Activated T-helper 1 cell treated with anti-CD3 and anti-CD28 coated beads, Interleukin-12 subunit alpha, Interleukin-12 subunit beta, Interleukin-2, Interleukin-4 antibody, amounts not matched to agents 30 ng/mL and 10 ng/mL and 1 ng/mL, durations not matched to agents 14 hours and 24 hours and 36 hours (primary cell): Measurements from ENCODE around the gene HNF1B. TPM values are rescaled to one million over a fixed set of nuclear protein-coding genes. Genes with fewer than 3 reads are reported as not detected.

Experiments used
- DNase-seq: peaks from one replicate; pipeline ENCODE4 v3.0.0; 2021; ENCODE audit warnings: low spot score
- H3K27ac Mint-ChIP-seq: one replicate; pipeline ENCODE4 v1.8.0; 2021; ENCODE audit warnings: mild to moderate bottlenecking, mixed read lengths
- H3K27me3 Mint-ChIP-seq: one replicate; pipeline ENCODE4 v1.8.0; 2022; ENCODE audit warnings: mild to moderate bottlenecking, moderate library complexity, mixed read lengths; ENCODE audit not compliant: insufficient read depth
- H3K36me3 Mint-ChIP-seq: one replicate; pipeline ENCODE4 v1.8.0; 2021; ENCODE audit warnings: low read depth, mixed read lengths
- H3K4me1 Mint-ChIP-seq: one replicate; pipeline ENCODE4 v1.8.0; 2021; ENCODE audit warnings: low read depth, mixed read lengths
- H3K4me3 Mint-ChIP-seq: one replicate; pipeline ENCODE4 v1.8.0; 2021; ENCODE audit warnings: mild to moderate bottlenecking, moderate library complexity, mixed read lengths
- H3K9me3 Mint-ChIP-seq: one replicate; pipeline ENCODE4 v1.8.0; 2021; ENCODE audit warnings: mixed read lengths
- intact Hi-C: fragments of 100-400 bp; cut with micrococcal nuclease; formaldehyde crosslinking; loops from one replicate; pipeline ENCODE4 v1.15.1; 2024
- total RNA-seq: library from RNA; stranded (reverse); gene quantifications from 2 replicates; pipeline ENCODE4 v1.2.3, GENCODE V29; 2022

The HNF1B gene
- total RNA-seq, 1 donor from 2014 or later, result 3.6 TPM

DNA sequence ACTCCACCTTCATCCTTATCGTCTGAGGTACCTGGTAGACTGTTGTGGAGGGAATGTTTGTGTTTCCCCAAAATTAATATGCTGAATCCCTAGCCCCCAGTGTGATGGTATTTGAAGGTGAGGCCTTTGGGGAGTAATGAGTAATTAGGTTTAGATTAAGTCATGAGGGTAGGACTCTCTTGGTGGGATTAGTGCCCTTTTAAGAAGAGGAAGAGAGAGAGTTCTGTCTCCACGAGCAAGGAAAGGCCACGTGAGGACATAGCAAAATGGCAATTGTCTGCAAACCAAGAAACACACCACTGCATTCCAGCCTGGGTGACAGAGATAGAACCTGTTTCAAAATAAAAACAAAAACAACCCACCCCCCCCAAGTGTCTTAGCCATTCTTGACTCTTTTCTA, 80.6 kb downstream of the HNF1B start:
- intact Hi-C loops, result no loop called here
- Mint-ChIP-seq H3K9me3 (no peaks in the 10 kb centered on the region), H3K27ac (no peak overlapping the region), H3K4me3 (no peak overlapping the region), H3K4me1 (no peaks in the 10 kb centered on the region), H3K27me3 (peaks cover 24% of the 10 kb centered on the region), H3K36me3 (no peaks in the 10 kb centered on the region)
- DNase-seq, result no peak

DNA sequence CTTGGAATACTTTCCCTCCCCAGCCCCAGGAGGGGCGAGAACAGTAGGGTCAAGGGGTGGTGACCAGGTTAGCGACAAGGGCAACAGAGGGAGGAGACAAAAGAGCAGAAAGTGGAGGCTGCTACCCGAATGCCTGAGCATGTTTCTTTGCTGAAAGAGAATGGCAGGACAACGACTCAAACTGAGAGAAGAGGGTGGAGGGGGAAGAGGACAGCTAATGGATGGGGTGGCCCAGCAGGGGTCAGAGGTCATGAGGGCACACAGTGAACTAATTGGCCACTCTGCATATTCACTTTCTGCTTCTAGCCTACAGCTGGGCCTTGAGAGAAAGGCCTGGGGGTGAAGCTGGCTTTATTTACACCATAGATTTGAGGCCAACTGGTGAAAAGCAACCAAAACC, 82.5 kb downstream of the HNF1B start:
- no peak overlapping the region for H3K27ac Mint-ChIP-seq
- no peak for DNase-seq
- intact Hi-C loops, result no loop called here
- H3K4me3 Mint-ChIP-seq, result no peak overlapping the region
- H3K9me3 Mint-ChIP-seq, result no peaks in the 10 kb centered on the region
- H3K4me1 Mint-ChIP-seq, result no peaks in the 10 kb centered on the region
- no peaks in the 10 kb centered on the region for H3K36me3 Mint-ChIP-seq
- H3K27me3 Mint-ChIP-seq, result peaks cover 28% of the 10 kb centered on the region

DNA sequence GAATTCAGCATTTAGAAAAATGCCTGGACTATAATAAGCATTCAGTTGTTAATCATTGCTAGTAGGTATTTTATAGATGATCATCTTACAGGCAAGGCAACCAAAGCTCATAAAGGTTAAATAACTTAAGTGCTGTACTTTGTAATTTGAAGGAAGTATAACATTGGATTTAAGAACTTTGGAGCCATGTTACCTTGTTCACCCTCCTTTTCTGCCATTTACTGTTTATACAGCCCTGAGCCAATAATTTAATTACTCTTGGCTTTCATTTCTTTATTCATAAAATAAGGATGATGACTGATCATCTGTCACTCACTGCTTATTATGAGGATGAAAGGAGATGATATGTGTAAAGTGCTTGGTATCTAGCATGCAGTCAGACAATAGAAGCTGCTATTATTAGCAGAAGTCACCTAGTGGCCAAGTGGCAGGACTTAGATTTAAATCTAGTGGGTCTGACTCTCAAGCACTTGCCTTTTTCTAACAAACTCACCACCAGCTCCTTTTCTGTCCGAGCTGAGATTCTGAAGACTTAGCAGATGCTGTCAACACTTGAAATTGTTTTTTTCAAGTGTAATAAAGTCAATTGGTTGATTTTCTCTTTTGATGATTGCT, 83.4 kb downstream of the HNF1B start:
- Mint-ChIP-seq H3K27me3 (peaks cover 28% of the 10 kb centered on the region), H3K36me3 (no peaks in the 10 kb centered on the region), H3K27ac (no peak overlapping the region), H3K4me1 (no peaks in the 10 kb centered on the region), H3K9me3 (no peaks in the 10 kb centered on the region), H3K4me3 (no peak overlapping the region)
- no peak for DNase-seq
- intact Hi-C loops, result no loop called here

DNA sequence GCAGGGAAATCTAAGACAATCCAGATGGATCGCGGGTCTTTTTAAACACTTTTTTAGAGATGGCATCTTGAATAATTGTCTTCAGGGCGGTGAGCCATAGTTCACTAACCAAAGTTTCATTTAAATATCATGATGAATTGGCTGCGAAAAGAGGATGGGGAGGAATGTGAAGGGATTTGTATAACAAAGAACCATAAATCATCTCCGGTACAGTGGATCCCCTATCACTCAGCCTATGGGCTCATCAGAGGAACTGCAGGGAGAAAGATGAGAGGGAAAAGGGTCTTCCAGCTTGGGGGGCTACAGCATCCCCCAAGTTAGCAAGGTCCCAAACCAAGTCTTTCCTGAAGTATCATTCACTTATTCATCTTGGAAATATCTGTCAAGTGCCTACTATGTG, 84.9 kb downstream of the HNF1B start:
- Mint-ChIP-seq H3K36me3 (no peaks in the 10 kb centered on the region), H3K27me3 (peaks cover 29% of the 10 kb centered on the region), H3K9me3 (no peaks in the 10 kb centered on the region), H3K4me1 (no peaks in the 10 kb centered on the region), H3K27ac (no peak overlapping the region), H3K4me3 (no peak overlapping the region)
- intact Hi-C loops, result no loop called here
- DNase-seq, result no peak

DNA sequence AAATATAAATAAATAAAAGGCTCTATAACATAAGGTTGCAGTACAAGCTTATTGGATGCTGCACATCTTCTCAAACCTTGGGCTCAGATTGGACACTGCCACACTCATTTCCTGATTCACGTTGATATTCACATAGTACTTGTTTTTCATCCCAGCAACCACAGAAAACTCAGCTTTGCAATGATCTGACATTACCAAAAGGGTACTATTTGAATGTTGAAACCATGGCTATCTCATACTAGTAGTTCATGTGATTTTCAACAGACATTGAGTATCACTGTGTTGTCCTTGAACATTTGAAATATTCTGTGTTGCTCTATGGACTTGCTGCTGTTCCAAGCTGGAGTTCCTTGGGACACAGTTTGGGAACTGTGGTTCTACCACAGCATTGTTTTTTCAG, 87.7 kb downstream of the HNF1B start:
- peaks cover 6% of the 10 kb centered on the region for H3K4me1 Mint-ChIP-seq
- no peaks in the 10 kb centered on the region for H3K36me3 Mint-ChIP-seq
- no peak for DNase-seq
- H3K4me3 Mint-ChIP-seq, result no peak overlapping the region
- peaks cover 39% of the 10 kb centered on the region for H3K27me3 Mint-ChIP-seq
- intact Hi-C loops, result no loop called here
- no peaks in the 10 kb centered on the region for H3K9me3 Mint-ChIP-seq
- no peak overlapping the region for H3K27ac Mint-ChIP-seq

DNA sequence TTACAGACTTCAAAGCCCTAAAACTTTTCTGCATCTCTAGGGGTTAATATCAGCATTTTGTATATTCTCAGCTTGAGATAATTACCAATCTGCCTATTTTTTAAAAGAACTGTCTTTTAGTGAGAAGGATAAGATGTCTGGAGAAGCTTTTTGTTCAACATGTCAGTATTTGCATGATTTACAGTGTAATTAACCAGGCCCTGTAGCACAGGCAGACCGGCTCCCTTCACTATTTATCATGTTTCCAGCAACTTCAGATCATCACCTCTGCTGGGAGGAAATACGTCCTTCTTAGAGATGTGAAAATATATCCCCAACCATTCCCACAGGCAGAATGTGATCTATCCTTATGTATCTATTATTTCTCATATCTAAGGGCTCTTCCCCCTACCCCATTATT, 93.0 kb downstream of the HNF1B start:
- Mint-ChIP-seq H3K27ac (no peak overlapping the region), H3K27me3 (peaks cover 56% of the 10 kb centered on the region), H3K36me3 (no peaks in the 10 kb centered on the region), H3K4me1 (peaks cover 18% of the 10 kb centered on the region), H3K4me3 (no peak overlapping the region), H3K9me3 (no peaks in the 10 kb centered on the region)
- DNase-seq, result no peak
- intact Hi-C loops, result loop anchor here (2.0 kb wide), 1 partner anchor 139 kb away; no protein-coding TSS in a partner anchor

DNA sequence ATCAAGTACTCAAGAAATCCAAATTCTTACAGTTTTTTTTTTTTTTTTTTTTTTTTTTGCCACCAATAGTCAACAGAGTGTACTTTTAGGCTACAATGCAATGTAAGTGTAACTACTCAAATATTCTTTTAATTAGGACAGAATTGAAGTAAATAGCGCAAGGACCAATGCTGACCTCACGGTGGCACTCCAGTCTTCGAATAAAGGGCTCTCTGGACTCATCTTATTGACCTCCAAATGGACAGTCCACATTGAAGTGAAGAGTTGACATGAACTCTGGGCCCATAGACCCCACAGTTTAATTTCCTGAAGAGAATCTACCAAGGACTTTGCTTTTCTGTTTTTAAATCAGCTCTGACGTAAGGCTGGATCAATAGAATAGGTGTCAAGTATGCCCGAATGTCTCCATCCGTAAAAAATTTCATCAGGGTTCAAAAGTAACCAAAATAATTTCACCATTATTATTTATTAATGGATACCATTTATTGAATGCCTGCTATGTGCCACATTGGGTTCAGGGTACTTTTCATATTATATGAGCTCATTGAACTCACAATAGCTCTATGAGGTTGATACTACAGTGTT, 94.3 kb downstream of the HNF1B start:
- H3K27me3 Mint-ChIP-seq, result peaks cover 67% of the 10 kb centered on the region
- H3K36me3 Mint-ChIP-seq, result no peaks in the 10 kb centered on the region
- intact Hi-C loops, result loop anchor here (2.0 kb wide), 1 partner anchor 140 kb away; no protein-coding TSS in a partner anchor
- H3K4me1 Mint-ChIP-seq, result peaks cover 18% of the 10 kb centered on the region
- no peak overlapping the region for H3K4me3 Mint-ChIP-seq
- H3K27ac Mint-ChIP-seq, result no peak overlapping the region
- DNase-seq, result no peak
- H3K9me3 Mint-ChIP-seq, result no peaks in the 10 kb centered on the region

DNA sequence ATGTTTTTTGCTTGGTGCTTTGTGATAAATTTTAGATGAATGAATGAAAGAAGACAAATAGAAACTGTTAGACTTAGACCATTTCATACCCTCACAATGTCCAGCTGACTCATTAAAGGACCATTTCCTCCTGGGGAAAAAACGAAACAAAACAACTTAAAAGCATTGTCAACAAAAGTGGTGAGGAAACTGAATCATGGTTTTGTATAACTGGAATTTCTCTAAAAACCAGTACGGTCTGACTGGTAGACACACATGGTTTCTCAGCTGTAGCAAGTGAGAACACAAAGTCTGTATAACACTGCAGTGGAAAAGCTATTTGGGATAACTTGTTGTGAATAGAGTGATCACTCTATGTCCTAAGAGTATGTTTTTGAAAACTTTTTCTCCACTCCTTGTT, 96.3 kb downstream of the HNF1B start:
- no peak for DNase-seq
- H3K4me3 Mint-ChIP-seq, result no peak overlapping the region
- intact Hi-C loops, result no loop called here
- no peaks in the 10 kb centered on the region for H3K36me3 Mint-ChIP-seq
- peaks cover 67% of the 10 kb centered on the region for H3K27me3 Mint-ChIP-seq
- H3K27ac Mint-ChIP-seq, result no peak overlapping the region
- peaks cover 25% of the 10 kb centered on the region for H3K4me1 Mint-ChIP-seq
- no peaks in the 10 kb centered on the region for H3K9me3 Mint-ChIP-seq

DNA sequence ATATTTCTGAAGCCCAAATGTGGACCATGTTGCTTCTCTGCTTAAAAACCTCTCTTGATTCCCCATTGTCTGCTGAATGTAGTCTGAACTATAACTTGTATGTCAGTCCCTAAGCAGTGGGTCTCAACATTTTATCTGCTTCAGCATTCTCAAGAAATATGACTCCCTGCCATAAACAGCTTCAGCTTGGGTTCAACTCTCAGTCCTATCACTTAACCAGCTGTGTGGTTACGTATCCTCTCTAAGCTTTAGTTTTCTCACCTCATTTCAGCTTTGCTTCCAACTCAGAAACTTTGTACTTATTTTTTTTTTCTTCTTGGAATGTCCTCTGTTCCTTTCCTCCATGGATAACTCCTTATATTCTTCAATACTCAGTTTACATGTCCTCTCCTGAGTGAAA, 97.0 kb downstream of the HNF1B start:
- H3K27ac Mint-ChIP-seq, result no peak overlapping the region
- H3K36me3 Mint-ChIP-seq, result peaks cover under 1% of the 10 kb centered on the region
- H3K4me1 Mint-ChIP-seq, result peaks cover 23% of the 10 kb centered on the region
- H3K4me3 Mint-ChIP-seq, result no peak overlapping the region
- H3K27me3 Mint-ChIP-seq, result peaks cover 64% of the 10 kb centered on the region
- no peak for DNase-seq
- intact Hi-C loops, result no loop called here
- H3K9me3 Mint-ChIP-seq, result no peaks in the 10 kb centered on the region

DNA sequence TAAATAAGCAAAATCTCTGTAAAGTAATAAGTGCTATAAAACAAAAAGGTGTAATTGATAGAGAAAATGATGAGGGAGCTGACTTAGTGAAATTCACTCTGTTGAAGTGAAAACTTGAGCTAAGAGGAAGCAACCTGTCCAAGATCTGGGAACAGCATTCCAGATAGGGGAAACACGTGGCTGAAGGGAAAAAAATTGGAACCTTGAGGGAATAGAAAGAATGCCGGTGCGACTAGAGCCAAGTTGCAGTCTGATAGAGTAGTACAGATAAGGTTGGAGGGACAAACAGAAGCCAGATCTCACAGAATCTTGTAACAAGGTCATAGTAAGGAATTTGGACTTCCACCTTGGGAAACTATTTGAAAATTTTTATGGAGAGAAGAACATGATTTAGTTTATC, 101.0 kb downstream of the HNF1B start:
- no peak for DNase-seq
- Mint-ChIP-seq H3K27ac (no peak overlapping the region), H3K4me3 (peak overlapping the region; percentile 96), H3K36me3 (peaks cover 22% of the 10 kb centered on the region), H3K4me1 (peaks cover 39% of the 10 kb centered on the region), H3K27me3 (peaks cover 41% of the 10 kb centered on the region), H3K9me3 (no peaks in the 10 kb centered on the region)
- intact Hi-C loops, result loop anchor here (1.0 to 5.0 kb wide), 4 partner anchors 36 to 172 kb away; no protein-coding TSS in a partner anchor

DNA sequence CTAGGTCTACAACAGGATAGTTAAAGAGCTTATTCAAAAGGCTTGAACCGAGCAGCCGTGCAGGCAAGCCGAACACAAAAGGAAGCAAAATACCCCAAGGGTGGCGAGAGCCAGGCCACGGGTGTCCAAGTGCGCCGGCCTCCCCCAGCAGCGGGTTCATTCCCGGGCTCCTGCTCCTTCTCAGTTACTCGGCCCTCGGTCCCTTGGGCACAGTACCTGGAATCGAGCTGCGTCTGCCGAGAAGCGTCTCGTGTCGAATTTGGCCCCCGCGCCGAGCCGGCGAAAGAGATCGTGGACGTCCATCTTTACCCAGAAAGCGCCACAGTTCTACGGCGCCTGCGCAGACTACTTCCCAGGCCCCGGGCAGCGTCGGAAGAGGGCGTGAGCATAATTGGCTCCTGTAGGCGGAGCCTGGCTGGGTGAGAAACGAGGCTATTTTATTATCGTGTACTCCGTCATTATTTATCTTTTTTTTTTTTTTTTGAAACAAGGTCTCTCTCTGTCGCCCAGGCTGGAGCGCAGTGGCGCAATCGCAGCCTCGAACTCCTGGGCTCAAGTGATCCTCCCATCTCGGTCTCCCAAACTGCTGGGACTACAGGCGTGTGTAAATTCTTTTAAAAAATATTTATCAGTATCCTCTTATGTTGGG, 101.6 kb downstream of the HNF1B start, which contains the start of gene DDX52:
Gene DDX52, minus strand, starts transcription at position 329 of the 649 bp plus-strand sequence. Its CDS starts 26 bp downstream, at position 303.
- peak within 1 kb of the TSS; percentile 81 for H3K27ac Mint-ChIP-seq
- intact Hi-C loops, result loop anchor here (1.0 to 5.0 kb wide), 4 partner anchors 35 to 173 kb away; no protein-coding TSS in a partner anchor
- H3K36me3 Mint-ChIP-seq, result peaks cover 25% of the 10 kb centered on the region
- H3K4me3 Mint-ChIP-seq, result peak within 1 kb of the TSS; percentile 96
- DNase-seq, result peak; percentile 83
- peaks cover 33% of the 10 kb centered on the region for H3K4me1 Mint-ChIP-seq
- H3K9me3 Mint-ChIP-seq, result no peaks in the 10 kb centered on the region
- peaks cover 36% of the 10 kb centered on the region for H3K27me3 Mint-ChIP-seq

DNA sequence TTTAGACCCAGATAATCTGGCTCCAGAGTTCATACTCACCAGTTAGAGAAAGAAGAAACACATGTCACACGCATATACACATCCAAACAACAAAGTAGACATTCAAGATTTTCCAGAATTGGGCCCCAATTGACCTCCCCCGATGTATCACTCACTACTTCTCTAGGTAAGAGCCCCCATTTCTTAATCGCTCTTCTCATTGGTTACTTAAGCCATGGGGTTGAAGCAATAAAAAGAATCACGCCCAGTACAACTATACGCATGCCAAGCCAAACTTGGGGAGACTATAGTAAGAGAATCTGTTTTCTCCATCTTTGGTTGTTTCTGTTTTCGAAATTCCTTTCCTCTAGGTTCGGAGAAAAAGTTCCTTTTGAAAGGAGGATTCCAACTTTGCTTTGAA, 102.2 kb downstream of the HNF1B start:
- no peak for DNase-seq
- H3K4me3 Mint-ChIP-seq, result peak overlapping the region; percentile 96
- H3K27ac Mint-ChIP-seq, result peak overlapping the region; percentile 81
- peaks cover 31% of the 10 kb centered on the region for H3K36me3 Mint-ChIP-seq
- H3K27me3 Mint-ChIP-seq, result peaks cover 31% of the 10 kb centered on the region
- intact Hi-C loops, result loop anchor here (1.0 to 5.0 kb wide), 4 partner anchors 34 to 174 kb away; no protein-coding TSS in a partner anchor
- H3K4me1 Mint-ChIP-seq, result peaks cover 31% of the 10 kb centered on the region
- no peaks in the 10 kb centered on the region for H3K9me3 Mint-ChIP-seq

DNA sequence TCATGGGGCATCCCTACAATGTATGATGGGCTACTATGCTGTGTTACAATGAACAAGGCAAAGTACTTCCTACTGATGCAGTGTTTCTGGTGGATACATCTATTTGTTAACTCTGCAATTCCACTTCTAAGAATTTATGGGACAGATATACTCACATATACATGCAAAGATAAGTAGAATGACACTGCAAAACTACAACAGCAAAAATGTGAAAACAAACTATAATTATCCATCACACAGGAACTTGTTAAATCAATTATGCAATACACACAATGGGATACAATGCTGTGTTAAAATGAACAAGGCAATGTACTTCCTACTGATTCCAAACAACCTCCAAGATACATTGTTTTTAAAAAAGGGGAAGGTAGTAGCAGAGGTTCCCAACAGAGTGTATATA, 104.8 kb downstream of the HNF1B start:
- H3K9me3 Mint-ChIP-seq, result no peaks in the 10 kb centered on the region
- H3K27me3 Mint-ChIP-seq, result peaks cover 11% of the 10 kb centered on the region
- peaks cover 31% of the 10 kb centered on the region for H3K4me1 Mint-ChIP-seq
- no peak overlapping the region for H3K27ac Mint-ChIP-seq
- peak overlapping the region; percentile 25 for H3K4me3 Mint-ChIP-seq
- H3K36me3 Mint-ChIP-seq, result peaks cover 47% of the 10 kb centered on the region
- intact Hi-C loops, result loop anchor here (5.0 kb wide), 1 partner anchor 132 kb away; no protein-coding TSS in a partner anchor
- DNase-seq, result no peak
